Liver (tissue), 9 donors: ENCODE results near the gene RIMBP2. TPM values are rescaled to one million over a fixed set of nuclear protein-coding genes. Genes with fewer than 3 reads are reported as not detected.

Experiments
- DNase-seq: peaks from one replicate; pipeline ENCODE4 v3.0.0-alpha.2; 2017; ENCODE audit warnings: low spot score
- H3K27ac ChIP-seq, 2 donors: one replicate each; pipeline ENCODE4 v1.7.0; 2013; ENCODE audit warnings: inconsistent platforms in 2 of 2, low read length in 2 of 2, control low read depth in 1 of 2, low read depth in 1 of 2, mild to moderate bottlenecking in 1 of 2
- H3K27me3 ChIP-seq, 4 donors: one replicate each; pipeline versions ENCODE4 v1.6.1 to v1.7.0; 2013; ENCODE audit warnings: low read length in 3 of 4, inconsistent platforms in 1 of 4, mild to moderate bottlenecking in 1 of 4, moderate library complexity in 1 of 4; ENCODE audit not compliant: control insufficient read depth in 4 of 4, insufficient read depth in 4 of 4
- H3K36me3 ChIP-seq, 4 donors: one replicate each; pipeline versions ENCODE4 v1.6.1 to v1.7.0; 2013; ENCODE audit warnings: low read length in 3 of 4, mild to moderate bottlenecking in 3 of 4, low read depth in 1 of 4, moderate library complexity in 1 of 4; ENCODE audit not compliant: control insufficient read depth in 4 of 4, insufficient read depth in 3 of 4
- H3K4me1 ChIP-seq, 4 donors: one replicate each; pipeline versions ENCODE4 v1.6.1 to v1.7.0; 2013; ENCODE audit warnings: low read length in 3 of 4, mild to moderate bottlenecking in 3 of 4, moderate library complexity in 1 of 4; ENCODE audit not compliant: control insufficient read depth in 4 of 4, insufficient read depth in 4 of 4
- H3K4me3 ChIP-seq, 3 donors: one replicate each; pipeline versions ENCODE4 v1.6.1 to v1.7.0; 2013; ENCODE audit warnings: low read length in 3 of 3, control low read depth in 1 of 3, low read depth in 1 of 3, mild to moderate bottlenecking in 1 of 3
- H3K9ac ChIP-seq, 2 donors: one replicate each; pipeline ENCODE4 v1.7.0; 2013; ENCODE audit warnings: low read length in 2 of 2, mild to moderate bottlenecking in 2 of 2, moderate library complexity in 2 of 2, control low read depth in 1 of 2, low read depth in 1 of 2
- H3K9me3 ChIP-seq, 4 donors: one replicate each; pipeline versions ENCODE4 v1.6.1 to v1.7.0; 2013; ENCODE audit warnings: low read length in 3 of 4; ENCODE audit not compliant: control insufficient read depth in 4 of 4
- ATF3 ChIP-seq: IDR thresholded peaks from 2 replicates; pipeline ENCODE4 v1.6.1; 2016; ENCODE audit warnings: antibody characterized with exemption
- CTCF ChIP-seq: fragments of 150-350 bp; IDR thresholded peaks from 2 replicates; pipeline ENCODE4 v1.5.1; 2017; ENCODE audit warnings: improper control_type of control experiment, low read depth, low read length; ENCODE audit not compliant: missing input control
- EGR1 ChIP-seq, 2 donors: IDR thresholded peaks; 2 replicates each; pipeline ENCODE4 v1.6.1; 2016 to 2018; ENCODE audit warnings: antibody characterized with exemption in 2 of 2, low read depth in 2 of 2
- FOXA1 ChIP-seq: IDR thresholded peaks from 2 replicates; pipeline ENCODE4 v1.6.1; 2016; ENCODE audit warnings: antibody characterized with exemption
- FOXA2 ChIP-seq: IDR thresholded peaks from 2 replicates; pipeline ENCODE4 v1.6.1; 2016; ENCODE audit warnings: antibody characterized with exemption
- GABPA ChIP-seq, 2 donors: IDR thresholded peaks in 1 of 2; conservative IDR thresholded peaks in 1 of 2; 2 replicates each; pipeline ENCODE4 v1.6.1; 2016; ENCODE audit warnings: antibody characterized with exemption in 2 of 2, mild to moderate bottlenecking in 1 of 2, moderate library complexity in 1 of 2
- JUND ChIP-seq, 2 donors: IDR thresholded peaks; 2 replicates each; pipeline ENCODE4 v1.6.1; 2016; ENCODE audit warnings: antibody characterized with exemption in 2 of 2
- NR2F2 ChIP-seq: IDR thresholded peaks from 2 replicates; pipeline ENCODE4 v1.6.1; 2016; ENCODE audit warnings: antibody characterized with exemption
- RAD21 ChIP-seq, 2 donors: IDR thresholded peaks; 2 replicates each; pipeline ENCODE4 v1.6.1; 2016; ENCODE audit warnings: antibody characterized with exemption in 2 of 2, mild to moderate bottlenecking in 2 of 2
- REST ChIP-seq: IDR thresholded peaks from 2 replicates; pipeline ENCODE4 v1.6.1; 2016; ENCODE audit warnings: antibody characterized with exemption, mild to moderate bottlenecking
- RXRA ChIP-seq, 2 donors: IDR thresholded peaks; 2 replicates each; pipeline ENCODE4 v1.6.1; 2017 to 2018; ENCODE audit warnings: antibody characterized with exemption in 2 of 2, mild to moderate bottlenecking in 1 of 2
- SP1 ChIP-seq: IDR thresholded peaks from 2 replicates; pipeline ENCODE4 v1.6.1; 2018; ENCODE audit warnings: antibody characterized with exemption, mild to moderate bottlenecking
- TAF1 ChIP-seq: conservative IDR thresholded peaks from 2 replicates; pipeline ENCODE4 v1.6.1; 2016; ENCODE audit warnings: antibody characterized with exemption, mild to moderate bottlenecking
- YY1 ChIP-seq: IDR thresholded peaks from 2 replicates; pipeline ENCODE4 v1.6.1; 2016; ENCODE audit warnings: antibody characterized with exemption, mild to moderate bottlenecking
- ZBTB33 ChIP-seq: IDR thresholded peaks from 2 replicates; pipeline ENCODE4 v1.6.1; 2016; ENCODE audit warnings: antibody characterized with exemption
- WGBS: extraction: QIAGEN DNeasy Blood & Tissue Kit; methylation state at CpG from one replicate; pipeline ENCODE4 v1.1.7; 2013; 5-methylcytosine and 5-hydroxymethylcytosine counted together
- polyA plus RNA-seq, 2 donors: library from polyadenylated mRNA; stranded (reverse) in 1 of 2; unstranded in 1 of 2; fragments of 200-250 nt in 1 of 2; fragments of >200 nt in 1 of 2; fragmentation: Nextera tagmentation in 1 of 2; extraction: Ambion mirVana in 1 of 2; gene quantifications; one replicate each; pipeline versions ENCODE4 v1.2.1 to v1.2.3, GENCODE V29; 2013 to 2015
- total RNA-seq, 2 donors: library from RNA; depleted of rRNA; stranded (reverse); fragments of >200 nt; gene quantifications; one replicate each; pipeline ENCODE4 v1.2.3, GENCODE V29; 2014
- donor health status: healthy.
- donor health status: healthy.
- donor health status: healthy.
- donor health status: healthy.
- donor health status: healthy.

The RIMBP2 gene
- total and polyA plus RNA-seq, 4 donors: 0.01 to 0.17 (median 0.09) TPM; not detected in 1

- TF ChIP-seq ZBTB33: no peak
These were observed 206.6 kb downstream of the RIMBP2 start (continued) for GRCh38 chr12:130509454-130509853.

GRCh38 chr12:130508847-130509246 lies 207.3 kb downstream of the RIMBP2 start:
- Histone ChIP-seq H3K9me3 (no peaks in the 10 kb centered on the region), H3K4me3 (no peak overlapping the region), H3K9ac (no peak overlapping the region), H3K36me3 (no peaks in the 10 kb centered on the region), H3K27ac (no peak overlapping the region), H3K4me1 (no peaks in the 10 kb centered on the region), H3K27me3 (peaks cover 0 to 4% (median 1%) of the 10 kb centered on the region in 4 donors)
- TF ChIP-seq JUND (IDR thresholded peaks at IDR 0.05) (no peak), YY1 (no peak), SP1 (no peak), TAF1 (no peak), EGR1 (IDR thresholded peaks at IDR 0.05; ENCODE audit: low read depth in 2 of 2) (no peak), ATF3 (no peak), NR2F2 (no peak), GABPA (IDR thresholded peaks at IDR 0.05 in 1 of 2, conservative IDR thresholded peaks at IDR 0.05 in 1 of 2) (no peak), ZBTB33 (no peak), REST (no peak), FOXA2 (no peak), RXRA (IDR thresholded peaks at IDR 0.05) (no peak)
- 76% methylated on average over 6 of the region's 6 CpGs for WGBS
- DNase-seq: no peak

- Histone ChIP-seq H3K9ac (no peak overlapping the region), H3K36me3 (no peaks in the 10 kb centered on the region), H3K27ac (no peak overlapping the region), H3K4me3 (no peak overlapping the region), H3K9me3 (no peaks in the 10 kb centered on the region), H3K27me3 (peaks cover 0 to 4% (median 1%) of the 10 kb centered on the region in 4 donors), H3K4me1 (no peaks in the 10 kb centered on the region)
- 64% methylated on average over 5 of the region's 5 CpGs for WGBS
- DNase-seq: no peak
- TF ChIP-seq CTCF: no peak
- TF ChIP-seq ZBTB33: no peak
- no peak for TF ChIP-seq JUND (IDR thresholded peaks at IDR 0.05)
- no peak for TF ChIP-seq RAD21 (IDR thresholded peaks at IDR 0.05)
- no peak for TF ChIP-seq FOXA1
- TF ChIP-seq YY1: no peak
- TF ChIP-seq GABPA (IDR thresholded peaks at IDR 0.05 in 1 of 2, conservative IDR thresholded peaks at IDR 0.05 in 1 of 2): no peak
- no peak for TF ChIP-seq SP1
These were observed 207.8 kb downstream of the RIMBP2 start for GRCh38 chr12:130508318-130508717.
